Stimulated activated CD4-positive, alpha-beta T cell treated with anti-CD3 and anti-CD28 coated beads, Interleukin-1b, Interleukin-23, amount 100 ng/mL, for 48 hours (primary cell): Measurements from ENCODE around the gene MRPL4.
A peak's percentile ranks its signal among the peaks of the same experiment; 100 is the strongest.

ENCODE experiments used
- DNase-seq: peaks from one replicate; pipeline ENCODE4 v3.0.0-alpha.2; 2020

Gene MRPL4

DNA sequence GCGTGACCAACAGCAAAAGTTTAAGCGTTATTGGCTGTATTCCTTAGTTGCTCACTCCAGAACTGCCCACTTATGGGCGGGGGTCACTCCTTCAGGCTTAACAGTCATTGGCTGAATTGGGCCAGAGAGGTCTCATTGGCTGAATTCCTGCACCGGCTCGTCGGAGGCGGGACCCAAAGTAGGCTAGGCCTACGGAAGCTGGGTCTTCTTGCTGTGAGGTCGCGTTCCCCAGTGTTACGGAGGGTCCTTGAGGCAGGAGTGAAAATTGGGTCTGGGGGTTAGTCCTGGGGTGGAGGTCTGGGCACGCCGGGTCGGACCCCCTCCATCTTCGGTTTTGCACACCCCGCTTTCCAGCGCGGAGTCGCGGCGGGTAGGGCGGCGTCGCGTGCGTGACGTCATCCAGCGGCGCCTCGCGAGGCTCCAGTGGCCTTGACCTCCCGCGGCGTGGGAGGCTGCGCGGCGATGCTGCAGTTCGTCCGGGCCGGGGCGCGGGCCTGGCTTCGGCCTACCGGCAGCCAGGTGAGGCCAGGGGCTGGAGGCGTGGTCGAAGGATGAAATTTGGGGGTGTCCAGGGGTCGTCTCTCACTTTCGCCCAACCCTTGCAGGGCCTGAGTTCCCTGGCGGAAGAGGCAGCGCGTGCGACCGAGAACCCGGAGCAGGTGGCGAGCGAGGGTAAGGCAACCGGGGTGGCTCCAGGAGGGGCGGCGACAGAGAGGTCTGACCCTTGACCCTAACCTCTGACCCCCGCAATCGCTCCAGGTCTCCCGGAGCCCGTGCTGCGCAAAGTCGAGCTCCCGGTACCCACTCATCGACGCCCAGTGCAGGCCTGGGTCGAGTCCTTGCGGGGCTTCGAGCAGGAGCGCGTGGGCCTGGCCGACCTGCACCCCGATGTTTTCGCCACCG, at the start of gene MRPL4:
TSS of gene MRPL4 (plus strand) at position 423 of the 903 bp plus-strand sequence. CDS start at position 463, 40 bp downstream.
- peak; percentile 97 for DNase-seq

DNA sequence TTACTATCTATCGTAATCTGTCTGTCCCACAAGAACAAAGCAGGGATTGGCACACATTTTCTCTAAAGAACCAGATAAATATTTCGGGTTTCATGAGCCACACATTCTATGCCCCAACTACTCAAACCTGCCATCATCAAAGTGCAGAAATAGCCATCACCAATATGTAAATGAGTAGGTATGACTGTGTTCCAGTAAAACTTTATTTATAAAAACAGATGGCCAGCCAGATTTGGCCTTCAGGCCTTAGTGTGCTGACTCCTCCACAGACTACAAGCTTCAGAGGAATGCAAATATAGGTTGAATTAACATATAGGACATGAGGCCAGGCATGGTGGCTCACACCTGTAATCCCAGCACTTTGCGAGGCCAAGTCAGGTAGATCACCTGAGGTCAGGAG, 48.3 kb upstream of the MRPL4 start:
- DNase-seq, result no peak

DNA sequence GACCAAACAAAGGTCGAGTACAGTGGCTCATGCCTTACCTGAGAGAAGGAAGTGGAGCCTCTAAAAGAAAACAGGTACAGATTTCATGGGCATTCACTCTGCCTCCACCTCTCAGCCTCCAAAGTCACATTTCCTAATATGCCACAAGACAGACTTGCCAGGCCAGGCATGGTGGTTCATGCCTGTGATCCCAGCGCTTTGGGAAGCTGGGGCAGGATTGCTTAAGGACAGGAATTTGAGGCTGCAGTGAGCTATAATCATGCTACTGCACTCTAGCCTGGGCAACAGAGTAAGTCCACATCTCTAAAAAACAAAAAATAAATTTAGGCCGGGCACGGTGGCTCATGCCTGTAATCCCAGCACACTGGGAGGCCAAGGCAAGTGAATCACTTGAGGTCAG, 46.4 kb upstream of the MRPL4 start:
- DNase-seq, result no peak

DNA sequence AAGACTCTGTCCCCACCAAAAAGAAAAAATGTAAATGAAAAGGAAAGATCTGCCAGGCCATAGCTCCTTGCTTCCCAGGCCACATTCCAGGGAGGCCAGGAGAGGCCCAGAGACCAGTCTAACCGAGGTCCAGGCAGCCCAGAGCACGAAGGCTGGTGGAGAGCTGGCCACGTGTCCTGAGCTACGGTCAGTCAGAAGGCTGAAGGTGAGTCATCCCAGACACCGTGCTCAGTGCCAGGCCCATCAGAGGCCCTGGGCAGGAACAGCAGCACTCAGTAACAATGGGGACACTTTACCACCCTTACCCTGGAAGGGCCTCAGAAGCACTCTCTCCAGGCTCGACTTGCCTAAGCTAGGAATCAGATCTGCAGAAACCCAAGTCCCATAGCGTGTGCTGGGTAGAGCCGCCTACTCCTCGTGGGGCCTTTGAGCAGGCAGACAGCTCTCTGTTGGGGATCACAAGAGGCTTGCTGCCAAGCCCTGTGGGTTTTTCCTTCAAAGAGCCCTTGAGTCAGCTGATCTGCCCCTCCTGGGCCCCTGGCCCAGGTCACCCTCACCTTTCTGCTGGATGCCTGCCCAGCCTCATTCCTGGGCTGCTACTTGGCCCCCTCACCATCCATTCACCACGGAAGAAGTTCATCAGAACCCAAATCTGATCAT, 45.7 kb upstream of the MRPL4 start:
- no peak for DNase-seq

DNA sequence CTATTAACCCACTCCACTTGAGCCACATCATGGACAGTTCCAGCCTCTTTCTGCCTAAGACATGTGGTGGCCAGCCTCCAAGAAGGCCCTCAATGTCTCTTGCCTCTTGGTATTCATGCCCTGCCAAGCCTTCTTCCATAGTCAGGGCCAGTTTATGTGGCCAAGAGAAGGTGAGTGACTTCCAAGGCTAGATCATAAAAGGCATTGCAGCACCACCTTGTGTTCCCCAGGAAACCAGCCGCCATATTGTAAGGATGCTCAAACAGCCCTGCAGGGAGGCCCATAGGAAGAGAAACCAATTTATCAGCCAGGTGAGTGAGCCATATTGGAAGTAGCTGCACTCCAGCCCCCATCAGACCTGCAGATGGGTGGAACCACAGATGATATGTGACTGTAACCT, 45.0 kb upstream of the MRPL4 start:
- no peak for DNase-seq

DNA sequence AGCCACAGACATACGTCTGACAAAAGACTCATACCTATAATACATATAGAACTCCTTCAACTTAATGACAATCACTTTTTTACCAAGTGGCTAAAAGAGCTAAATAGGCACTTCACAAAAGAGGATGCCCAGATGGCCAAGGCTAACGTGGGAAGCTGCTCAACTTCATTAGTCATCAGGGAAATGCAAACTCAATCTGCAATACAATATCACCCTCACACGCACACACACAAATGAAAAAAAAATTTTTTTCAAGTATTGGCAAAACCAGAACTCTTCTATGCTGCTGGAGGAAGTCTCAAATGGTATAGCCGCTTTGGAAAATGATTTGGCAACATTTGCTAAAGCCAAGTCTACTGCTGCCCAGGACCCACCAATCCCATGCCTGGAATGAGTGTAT, 42.7 kb upstream of the MRPL4 start:
- no peak for DNase-seq

DNA sequence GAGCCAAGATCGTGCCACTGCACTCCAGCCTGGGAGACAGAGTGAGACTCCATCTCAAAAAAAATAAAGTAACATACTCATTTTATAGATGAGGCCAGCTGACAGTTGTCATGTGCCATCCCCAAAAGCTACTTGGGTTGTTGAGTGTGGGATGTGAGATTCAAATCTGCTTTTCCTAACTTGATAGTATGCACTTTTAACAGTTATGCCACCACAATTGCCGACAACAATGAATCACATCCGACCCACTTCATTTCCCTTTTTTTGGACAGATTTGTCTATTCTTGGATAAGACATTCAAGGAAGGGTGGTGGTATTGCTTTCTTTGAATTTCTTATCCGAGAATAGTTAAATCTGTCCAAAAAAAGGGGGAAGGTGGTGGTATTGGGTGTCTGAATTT, 41.0 kb upstream of the MRPL4 start:
- DNase-seq, result no peak

DNA sequence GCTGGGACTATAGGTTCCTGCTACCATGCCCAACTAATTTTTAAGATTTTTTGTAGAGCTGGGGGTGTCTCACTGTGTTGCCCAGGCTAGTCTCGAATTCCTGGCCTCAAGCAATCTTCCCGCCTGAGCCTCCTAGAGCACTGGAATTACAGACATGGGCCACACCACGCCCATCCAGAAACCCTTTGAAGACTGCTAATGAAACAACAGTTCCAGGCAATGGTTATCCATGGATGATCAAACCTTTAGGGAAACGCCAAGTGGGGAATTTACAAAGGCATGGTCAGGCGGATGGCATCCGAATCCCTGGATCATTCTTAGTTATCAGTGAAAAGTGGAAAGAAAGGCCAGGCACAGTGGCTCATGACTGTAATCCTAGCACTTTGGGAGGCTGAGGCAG, 40.3 kb upstream of the MRPL4 start:
- DNase-seq, result no peak

DNA sequence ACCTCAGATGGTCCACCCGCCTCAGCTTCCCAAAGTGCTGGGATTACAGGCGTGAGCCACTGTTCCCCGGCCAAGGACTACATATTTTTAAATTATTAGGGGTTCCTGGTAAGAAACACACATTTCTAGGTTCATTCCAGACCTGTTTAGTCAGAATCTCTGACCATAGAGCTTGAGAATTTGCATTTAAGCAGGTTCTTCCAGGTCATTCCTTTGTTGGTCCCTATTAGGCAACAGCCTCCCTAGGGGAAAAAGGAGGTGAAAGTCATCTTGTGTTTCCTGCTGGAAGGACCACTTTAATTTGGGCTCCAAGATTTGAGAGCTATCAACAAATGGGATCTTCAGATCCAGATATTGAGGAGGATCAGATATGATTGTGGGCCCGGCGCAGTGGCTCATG, 37.2 kb upstream of the MRPL4 start:
- DNase-seq, result no peak

DNA sequence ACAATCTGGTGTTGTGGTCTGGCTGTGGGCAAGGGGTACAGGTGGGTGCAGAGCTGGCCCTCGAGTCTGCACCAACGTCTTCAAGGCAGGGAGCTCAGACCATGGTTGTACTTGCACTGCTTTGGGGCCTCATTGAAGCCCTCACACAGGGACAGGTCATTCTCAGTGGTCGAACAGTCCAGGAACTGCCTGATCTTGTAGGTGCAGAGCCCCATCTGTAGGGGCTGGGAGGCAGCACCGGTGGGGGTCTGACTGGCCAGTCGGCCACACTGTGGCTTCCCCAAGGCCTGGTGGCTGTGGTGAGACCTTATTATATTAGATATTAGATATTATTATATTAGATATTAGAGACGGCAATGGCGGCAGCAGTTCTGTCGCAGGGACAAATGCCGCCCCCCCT, 34.9 kb upstream of the MRPL4 start:
- no peak for DNase-seq

DNA sequence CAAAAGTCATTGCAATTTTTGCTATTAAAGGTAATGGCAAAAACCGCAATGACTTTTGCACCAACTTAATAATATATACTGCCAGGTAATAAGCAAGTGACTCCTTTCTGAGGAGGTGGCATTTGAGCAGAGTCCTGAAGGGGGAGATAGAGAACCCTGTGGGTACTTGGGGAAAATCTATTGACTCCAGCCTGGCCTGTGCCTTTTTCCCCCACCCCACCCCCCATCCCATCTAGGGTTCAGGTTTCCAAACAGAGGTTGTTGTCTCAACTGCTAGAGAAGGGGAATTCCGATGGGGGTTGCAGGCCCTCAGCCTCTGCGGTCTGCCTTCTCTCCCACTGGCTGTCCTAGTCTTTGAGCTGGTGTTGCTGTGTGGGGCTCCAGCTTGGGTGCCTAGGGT, 32.3 kb upstream of the MRPL4 start:
- no peak for DNase-seq

DNA sequence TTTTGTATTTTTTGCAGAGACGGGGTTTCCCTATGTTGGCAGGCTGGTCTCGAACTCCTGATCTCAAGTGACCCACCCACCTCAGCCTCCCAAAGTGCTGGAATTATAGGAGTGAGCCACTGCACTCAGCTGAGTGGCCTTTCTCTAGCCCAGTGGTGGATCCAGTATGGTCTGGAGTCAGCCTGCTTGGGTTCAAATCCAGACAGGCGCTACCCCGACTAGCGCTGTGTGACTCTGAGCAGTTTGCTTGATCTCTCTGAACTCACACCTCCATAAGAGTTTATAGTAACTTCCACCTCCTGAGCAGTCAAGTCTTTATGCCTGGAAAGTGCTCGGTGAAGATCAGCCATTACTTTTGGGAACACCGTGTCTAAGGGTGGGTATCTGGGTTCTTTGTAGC, 31.3 kb upstream of the MRPL4 start:
- DNase-seq, result no peak

DNA sequence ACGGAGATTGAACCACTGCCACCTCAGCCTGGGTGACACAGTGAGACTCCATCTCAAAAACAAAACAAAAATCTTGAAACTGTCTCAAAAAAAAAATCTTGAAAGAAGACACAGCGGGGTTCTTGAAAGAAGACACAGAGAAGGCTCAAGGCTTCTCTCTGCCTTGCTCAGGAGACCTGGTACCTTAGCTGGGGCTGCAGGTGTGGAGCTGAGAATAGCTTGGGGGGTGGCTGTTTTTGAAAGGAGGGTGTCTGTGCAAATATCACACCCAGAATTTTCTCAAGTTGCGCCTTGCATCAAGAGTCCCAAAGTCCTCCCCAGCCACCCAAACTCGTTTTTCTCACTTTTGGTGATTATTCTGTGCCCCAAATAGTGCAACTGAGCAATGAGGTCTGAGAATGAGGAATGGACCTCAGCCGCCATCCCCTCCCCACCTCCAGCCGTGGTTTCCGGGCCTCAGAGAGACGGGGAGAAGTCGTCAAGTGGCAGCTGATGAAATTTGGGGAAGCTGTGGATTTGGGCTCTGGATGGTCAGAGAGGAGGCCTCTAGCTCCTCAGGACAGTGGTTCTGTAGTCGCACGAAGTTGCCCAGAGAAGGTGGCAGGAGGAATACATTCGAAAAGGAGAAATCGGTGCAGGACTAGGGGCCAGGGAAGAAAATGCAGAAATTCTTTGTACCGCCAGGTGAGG, 29.7 kb upstream of the MRPL4 start:
- DNase-seq, result no peak

DNA sequence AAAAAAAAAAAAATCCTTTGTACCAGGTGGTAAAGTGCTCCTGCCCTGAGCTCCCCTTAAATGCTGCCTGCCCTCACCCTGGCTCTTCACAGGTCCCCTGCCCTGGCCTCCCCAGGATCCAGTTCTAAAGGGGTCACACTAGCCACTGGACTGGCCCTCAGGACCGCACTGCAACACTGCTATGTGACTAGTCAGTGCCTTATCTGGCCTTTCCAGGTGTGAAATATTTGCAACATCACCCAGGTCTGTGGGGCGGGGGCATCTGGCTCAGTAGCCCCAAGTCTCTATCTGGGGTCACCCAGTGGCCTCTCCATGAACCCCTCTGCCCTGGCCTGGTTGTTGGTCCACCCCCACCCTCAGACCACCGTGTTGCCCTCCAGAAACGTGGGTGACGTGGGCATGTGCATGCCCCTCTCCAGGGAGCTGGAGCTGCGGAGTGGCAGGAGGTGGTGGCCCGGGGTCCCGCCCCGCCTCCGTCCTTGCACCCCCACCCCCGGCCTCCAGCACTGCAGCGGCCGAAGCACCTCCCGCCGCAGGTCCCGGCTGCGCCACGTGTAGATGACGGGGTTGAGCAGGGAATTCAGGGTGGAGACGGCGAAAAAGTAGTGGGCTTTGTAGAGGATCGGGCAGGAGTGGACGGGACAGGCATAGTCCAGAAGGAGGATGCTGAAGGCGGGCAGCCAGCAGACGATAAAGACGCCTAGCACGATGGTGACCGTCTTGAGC, 28.4 kb upstream of the MRPL4 start:
- DNase-seq, result no peak

DNA sequence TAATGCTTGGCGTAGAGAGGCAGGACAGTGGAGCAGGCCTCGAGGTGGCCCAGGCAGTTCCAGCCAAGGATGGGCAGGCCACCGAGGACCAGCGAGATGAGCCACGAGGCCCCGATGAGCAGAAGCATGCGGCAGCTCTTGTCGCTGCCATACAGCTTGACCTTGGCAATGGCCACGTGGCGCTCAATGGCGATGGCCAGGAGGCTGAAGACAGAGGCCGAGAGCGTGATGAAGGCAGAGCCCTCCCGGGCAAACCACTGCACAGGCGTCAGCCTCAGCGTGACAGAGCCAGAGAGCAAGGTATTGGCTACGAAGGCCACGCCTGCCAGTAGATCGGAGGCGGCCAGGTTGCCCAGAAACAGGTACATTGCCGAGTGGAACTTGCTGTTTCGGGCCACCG, 27.7 kb upstream of the MRPL4 start:
- no peak for DNase-seq

DNA sequence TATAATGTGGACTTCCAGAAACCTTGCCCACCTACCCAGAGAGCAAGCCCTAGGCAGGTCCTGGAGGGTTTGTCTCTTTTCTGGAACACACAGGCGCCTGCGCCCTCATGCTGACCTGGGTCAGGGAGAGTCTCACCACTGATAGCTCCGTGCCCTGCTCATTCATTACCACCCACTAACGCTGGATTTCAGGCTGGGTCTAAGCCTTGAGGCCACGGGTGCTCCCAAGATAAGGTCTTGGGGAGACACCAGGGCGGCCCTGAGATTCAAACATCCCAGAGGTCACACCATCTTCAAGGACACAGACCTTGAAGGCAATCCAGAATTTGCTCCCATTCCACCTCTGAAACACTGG, 26.0 kb upstream of the MRPL4 start:
- no peak for DNase-seq

DNA sequence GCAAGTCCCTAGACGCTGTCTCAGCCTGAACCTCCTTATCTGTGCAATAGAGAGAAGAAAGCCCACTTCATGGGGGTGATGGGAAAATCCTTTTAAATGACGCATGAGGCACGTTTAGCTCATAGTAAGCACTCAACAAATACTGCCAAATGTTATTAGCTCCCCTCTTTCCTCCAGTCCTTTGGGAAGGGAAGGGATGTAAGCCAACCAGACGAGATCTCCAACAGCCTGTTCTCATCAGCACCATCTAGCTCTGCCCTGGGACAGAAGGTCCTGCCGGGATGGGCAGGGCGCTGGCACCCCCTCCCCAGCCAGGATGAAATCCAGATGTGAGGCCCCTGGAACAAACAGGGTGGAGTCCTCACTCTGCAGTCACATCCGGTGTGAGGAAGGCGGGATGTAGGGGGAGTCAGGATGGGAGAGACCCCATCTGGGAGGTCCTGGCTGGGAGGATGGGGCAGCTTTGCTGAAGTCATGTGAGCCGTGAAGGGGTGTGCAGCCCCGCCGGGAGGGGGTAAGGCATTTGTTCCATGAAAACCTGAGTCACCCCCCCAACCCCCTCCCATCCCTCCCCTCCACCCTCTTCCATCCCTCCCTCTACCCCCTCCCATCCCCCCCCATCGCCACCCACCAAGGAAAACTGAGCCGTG, 25.5 kb upstream of the MRPL4 start:
- no peak for DNase-seq

DNA sequence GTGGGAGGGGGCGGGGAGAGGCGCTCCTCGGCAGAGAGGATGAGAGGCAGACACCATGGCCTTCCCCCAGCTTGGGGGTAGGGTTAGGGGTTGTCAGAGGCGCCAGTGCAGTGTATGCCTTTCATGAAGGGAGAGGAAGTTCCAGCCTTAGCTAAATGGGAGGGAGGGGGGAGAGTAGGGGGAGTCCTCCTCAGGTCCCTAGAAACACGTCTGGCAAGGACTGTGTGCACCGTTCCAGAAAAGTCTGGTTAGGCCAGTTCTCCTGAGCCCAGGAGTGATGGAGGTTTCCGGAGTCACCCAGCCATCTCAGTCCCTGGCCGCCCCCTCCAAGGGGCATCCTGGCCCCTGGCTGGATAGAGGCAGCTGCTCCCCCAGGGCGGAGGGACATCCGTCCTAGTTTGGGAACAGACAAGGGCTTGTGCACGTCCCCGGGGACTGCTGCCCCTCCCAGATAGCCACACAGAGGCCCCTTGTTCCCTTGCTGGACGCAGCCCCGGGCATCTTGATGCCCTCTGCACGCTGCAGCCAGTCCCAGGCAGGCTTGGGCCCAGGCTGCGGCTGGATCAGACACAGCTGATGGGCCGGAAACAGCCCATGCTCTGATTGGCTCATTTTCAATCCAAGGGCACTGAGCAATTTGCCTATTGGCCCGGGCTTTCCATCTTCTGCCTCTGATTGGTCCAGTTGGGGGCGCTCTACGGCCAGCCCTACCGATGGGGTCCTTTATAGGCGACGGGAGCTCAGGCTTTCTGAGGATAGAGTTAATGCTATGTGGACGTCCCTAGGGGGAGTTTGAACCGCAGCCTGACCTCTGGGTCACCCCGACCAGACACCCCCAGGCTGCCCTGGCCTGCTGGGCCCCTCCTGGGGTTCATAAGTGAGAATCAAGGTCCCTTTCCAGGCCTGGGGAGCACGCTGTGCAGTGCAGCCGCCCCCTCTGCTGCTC, 24.7 kb upstream of the MRPL4 start:
- DNase-seq, result no peak

DNA sequence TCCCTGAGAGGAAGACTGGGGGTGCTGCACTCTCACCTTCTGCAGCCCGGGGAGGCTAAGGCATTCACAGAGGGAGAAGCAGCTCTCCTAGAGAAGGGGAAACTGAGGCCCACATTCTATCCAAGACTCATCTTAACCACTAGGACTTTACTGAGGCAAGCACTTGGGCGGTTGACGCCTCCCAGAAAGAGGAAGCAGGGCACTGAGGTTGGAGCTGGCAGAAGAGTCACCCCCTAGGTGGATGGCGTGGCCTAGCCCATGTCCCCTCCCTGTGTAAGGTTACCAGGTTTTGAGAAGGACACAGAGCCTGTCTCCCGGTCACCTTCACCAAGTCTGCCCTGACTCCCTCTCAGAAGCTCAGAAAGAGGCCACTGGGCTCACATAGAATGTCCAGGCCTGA, 23.6 kb upstream of the MRPL4 start:
- DNase-seq, result no peak

DNA sequence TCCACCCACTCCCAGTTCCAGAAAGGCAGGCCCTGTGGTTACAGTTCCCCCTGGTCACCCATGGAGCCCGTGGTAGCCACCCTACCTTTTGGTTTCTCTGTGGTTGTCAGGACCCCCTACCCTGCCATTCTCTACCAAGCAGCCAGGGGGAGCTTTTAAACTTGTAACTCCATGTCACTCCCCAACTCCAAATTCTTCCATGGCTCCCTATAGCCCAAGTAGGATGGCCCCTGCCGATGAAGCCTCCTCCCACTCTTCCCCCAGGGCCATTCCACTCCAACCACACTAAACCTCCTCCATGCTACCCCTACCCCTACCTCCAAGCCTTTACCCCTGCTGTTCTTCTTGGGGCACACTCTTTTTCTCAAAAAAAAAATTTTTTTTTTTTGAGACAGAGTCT, 23.1 kb upstream of the MRPL4 start:
- peak; percentile 27 for DNase-seq

DNA sequence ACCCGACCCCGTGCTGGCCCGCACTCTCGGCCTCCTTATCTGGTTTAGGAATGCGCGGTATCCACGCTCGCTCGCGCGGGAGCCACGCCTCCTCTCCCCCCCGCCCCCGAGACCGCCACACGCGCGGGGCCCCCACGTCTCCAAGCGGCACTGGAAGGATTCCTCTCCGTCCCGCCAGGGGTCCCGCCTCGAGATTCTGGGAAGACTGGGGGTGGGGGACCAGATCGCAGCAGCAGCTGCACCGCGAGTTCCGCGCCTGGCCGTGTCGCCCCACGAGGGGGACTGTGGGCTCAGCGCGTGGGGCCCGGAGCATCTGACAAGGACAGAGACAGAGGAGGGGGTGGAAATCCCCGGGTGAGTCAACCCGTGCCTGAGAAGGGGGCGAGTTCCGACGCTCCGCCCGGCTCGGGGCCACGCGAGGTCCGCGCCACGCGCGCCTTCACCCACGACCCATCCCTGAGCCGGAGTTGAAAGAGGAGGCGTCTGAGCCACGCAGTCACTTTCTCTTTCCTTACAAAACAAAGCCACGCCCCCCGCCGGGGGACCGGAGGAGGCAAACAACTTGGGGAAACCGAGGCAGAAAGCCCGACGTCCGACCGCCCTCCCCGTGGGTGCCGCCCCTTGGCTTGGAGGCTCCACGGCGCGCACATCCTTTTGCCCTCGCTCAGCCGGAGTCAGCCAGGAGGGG, 21.7 kb upstream of the MRPL4 start:
- DNase-seq, result peak; percentile 46
